GM10266 (cell line): Measurements from ENCODE around the gene SETX.

Experiments
- DNase-seq: peaks from one replicate; pipeline ENCODE4 v3.0.0; 2012; ENCODE audit errors: extremely low spot score
- TF ChIP-seq, protein P1 (sequence below): IDR thresholded peaks from 2 replicates; pipeline ENCODE4 v1.5.1; 2012; ENCODE audit warnings: mild to moderate bottlenecking, low read depth; ENCODE audit not compliant: control insufficient read depth, insufficient read depth; ENCODE audit errors: missing control alignments

SETX gene

GRCh38 chr9:132214027-132214622 is 140.7 kb downstream of the SETX start:
- DNase-seq = no peak
- TF ChIP-seq, protein P1, sequence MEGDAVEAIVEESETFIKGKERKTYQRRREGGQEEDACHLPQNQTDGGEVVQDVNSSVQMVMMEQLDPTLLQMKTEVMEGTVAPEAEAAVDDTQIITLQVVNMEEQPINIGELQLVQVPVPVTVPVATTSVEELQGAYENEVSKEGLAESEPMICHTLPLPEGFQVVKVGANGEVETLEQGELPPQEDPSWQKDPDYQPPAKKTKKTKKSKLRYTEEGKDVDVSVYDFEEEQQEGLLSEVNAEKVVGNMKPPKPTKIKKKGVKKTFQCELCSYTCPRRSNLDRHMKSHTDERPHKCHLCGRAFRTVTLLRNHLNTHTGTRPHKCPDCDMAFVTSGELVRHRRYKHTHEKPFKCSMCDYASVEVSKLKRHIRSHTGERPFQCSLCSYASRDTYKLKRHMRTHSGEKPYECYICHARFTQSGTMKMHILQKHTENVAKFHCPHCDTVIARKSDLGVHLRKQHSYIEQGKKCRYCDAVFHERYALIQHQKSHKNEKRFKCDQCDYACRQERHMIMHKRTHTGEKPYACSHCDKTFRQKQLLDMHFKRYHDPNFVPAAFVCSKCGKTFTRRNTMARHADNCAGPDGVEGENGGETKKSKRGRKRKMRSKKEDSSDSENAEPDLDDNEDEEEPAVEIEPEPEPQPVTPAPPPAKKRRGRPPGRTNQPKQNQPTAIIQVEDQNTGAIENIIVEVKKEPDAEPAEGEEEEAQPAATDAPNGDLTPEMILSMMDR = no peak

DNA sequence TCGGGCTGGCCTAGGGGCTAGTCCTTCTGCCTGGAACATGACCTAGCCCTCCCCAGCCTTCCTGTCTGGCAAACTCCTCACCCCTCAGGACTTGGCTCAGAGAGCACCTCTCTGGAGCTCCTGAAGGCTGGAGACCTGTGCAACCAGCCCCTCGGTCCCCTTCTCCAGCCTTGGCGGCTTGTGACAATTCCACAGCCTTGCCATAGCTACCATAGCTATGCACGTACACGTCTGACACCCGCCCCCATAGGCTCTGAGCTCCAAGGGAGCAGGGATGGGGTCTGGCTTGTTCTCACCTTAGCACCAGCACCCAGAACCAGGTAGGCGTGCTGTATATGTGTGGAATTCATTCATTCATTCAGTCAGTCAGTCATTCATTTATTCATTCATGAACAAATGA is 143.2 kb downstream of the SETX start:
- TF ChIP-seq, protein P1 = no peak

More for the DNA sequence above, 143.2 kb downstream of the SETX start:
- DNase-seq = no peak
